ENCODE results near the gene SMIM23.
"Not testable (repeated sequence)": the region's sequence is repeated elsewhere in the genome, so short reads cannot be mapped to it uniquely, and the experiment has no call there.

The SMIM23 gene

GRCh38 chr5:171774418-171774817 lies 11.2 kb upstream of the SMIM23 start:
- no peak for DNase-seq

GRCh38 chr5:171776213-171776612 lies 9.4 kb upstream of the SMIM23 start:
- DNase-seq = no peak

DNA sequence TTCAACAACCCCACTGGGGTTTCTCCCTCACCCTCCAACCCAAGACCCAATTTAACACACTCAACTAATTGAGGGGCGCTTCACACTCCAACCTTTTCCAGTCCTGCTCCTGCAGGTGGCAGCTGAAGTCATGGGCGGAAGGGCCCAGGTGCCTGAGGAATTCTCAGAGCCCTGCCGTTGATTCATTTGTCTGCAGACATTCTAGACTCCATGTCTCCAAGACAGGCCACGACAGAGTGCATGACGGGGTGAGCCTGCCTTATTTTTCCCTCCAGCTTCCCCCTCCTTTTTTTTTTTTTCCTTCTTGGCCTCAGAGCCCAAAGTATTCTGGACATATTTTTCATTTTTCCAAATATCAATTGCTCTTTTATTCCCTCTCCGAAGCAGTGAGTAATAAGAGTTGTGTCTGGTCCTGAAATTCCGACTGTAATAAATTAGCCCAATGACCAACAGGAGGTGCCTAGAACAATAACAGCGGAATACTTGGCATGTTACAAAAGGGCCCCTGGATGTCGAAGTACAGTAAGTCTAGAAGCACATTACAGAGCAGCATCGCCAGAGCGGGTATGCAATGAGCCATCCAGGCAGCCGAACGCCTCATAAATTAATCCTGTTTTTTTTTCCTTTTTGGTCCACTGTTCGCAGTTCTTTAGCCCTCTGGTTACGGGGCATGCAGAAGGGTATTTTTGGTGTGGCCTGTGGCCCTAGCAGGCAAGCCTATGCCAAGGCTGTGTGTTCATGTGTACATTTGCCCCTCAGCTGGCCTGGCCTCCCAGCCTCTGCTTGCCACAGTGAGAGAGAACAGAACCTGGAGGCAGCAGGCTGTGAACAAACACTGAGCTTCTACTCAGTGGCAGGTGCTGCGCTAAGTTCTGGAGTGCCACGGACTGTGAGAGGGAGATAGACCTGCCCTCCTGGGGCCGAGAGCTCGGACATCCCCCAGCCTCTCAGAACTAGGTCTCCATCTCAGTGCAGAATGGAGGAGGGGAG lies 8.6 kb upstream of the SMIM23 start:
- DNase-seq = no peak

GRCh38 chr5:171781744-171782143 lies 3.9 kb upstream of the SMIM23 start:
- DNase-seq = not testable (repeated sequence)

DNA sequence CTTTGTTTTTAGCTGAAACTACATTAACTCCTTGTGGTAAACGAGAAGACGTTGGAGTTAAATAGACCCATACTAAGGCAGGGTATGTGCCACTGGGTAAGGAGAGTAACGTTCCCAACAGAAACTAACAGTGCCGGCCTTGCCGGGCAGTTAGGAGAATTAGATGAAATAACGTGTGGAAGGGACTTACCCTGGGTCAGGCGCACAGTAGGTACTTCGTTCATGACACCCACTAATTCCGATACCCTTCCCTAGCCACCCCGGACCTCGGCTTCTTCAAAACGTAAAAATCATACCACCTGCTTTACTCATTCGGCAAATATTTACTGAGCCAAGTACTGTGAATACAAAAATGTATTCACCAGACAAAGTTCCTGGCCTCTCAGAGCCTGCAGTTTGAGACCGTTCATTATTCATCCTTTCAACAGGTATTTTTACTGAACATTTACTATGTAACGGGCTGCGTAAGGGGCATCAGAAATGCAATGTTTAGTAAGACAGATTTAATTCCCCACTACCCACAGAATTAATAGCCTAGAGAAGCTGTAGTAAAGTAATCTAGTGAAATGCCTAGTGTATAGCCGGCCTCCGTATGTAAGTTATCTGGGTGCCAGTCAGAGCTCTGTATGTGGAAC lies 3.2 kb upstream of the SMIM23 start:
- no peak for DNase-seq

- no peak for DNase-seq
These were observed 2.6 kb upstream of the SMIM23 start for GRCh38 chr5:171783051-171783450.

DNA sequence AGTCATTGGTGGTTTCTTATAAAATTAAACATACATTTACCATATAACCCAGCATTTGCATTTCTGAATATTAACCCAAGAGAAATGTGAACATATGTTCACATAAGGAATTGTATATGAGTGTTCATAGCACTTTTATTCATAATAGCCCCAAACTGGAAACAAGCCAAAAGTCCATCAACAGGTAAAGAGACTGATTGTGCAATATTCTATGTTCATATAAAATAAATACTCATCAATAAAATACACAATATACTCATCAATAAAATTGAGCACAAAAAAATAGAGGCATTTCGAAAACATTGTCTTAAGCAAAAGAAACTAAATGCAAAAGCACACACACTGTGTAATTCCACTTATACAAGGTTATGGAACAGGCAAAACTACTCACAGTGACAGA lies 3.7 kb downstream of the SMIM23 start:
- DNase-seq = no peak

GRCh38 chr5:171790408-171790807 lies 4.8 kb downstream of the SMIM23 start:
- DNase-seq = no peak

DNA sequence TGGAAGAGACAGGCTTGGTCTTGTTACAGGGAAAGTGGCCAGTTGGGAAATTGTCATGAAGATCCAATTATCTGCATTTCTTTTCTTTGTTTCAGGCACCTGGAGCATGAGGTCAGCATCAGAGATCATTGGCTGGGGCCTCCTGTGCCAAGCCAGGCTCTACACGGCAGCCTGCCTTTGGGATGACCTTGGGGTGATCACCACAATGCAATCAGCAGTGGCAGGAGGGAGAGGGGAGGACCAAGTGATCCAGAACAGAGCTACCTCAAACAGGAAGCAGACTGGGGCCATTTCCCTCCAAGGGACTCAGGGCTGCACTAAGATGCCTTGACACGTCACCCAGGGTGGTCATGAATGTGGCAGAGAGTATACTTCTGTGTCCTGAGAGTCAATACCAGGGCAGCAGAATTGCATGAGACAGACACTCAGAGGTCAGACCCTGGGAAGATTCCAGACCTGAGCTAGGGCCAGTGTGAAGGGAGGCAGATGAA lies 8.9 kb downstream of the SMIM23 start:
- no peak for DNase-seq

GRCh38 chr5:171795381-171795780 lies 9.8 kb downstream of the SMIM23 start:
- no peak for DNase-seq

DNA sequence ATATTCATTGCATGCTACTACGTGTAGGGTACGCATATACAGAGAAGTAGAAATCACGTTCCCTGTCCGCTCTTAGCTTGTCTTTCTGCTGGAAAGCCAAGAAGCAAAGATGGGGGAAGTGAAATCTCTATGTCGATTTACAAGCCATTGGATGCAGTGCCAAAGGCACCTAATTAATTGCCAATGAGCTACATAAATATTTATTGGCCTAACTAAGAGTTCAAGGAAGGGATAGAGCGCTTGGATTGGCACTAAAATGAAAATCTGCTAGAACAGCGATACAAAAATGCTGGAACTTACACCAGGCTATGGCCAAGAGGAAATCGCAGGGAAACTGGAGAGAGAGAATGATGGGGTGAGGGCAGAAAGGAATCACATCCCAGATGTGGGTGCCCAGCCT lies 10.8 kb downstream of the SMIM23 start:
- DNase-seq = no peak

GRCh38 chr5:171797543-171797942 lies 11.9 kb downstream of the SMIM23 start:
- DNase-seq = peak in 1 of 2 donors; percentile 13

DNA sequence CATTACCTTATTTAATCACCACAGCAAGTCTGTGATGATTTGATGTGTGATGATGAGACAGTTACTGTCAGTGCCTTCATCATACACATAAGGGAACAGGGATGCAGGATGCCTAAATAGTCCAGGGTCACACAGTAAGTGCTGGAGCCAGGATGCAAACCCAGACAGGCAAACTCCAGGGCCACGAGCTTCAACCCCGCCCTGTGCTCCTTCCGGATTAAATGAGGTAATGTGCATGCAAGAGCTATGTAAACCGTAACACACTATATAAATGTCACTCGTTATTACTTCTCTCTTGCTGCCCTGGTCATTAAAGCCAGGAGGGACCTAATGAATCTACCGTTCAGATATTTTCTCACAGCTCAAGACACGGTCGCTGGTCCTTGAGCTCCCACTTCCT lies 12.8 kb downstream of the SMIM23 start:
- no peak for DNase-seq

GRCh38 chr5:171801839-171802238 lies 16.2 kb downstream of the SMIM23 start:
- DNase-seq = no peak

- no peak for DNase-seq
These were observed 20.1 kb downstream of the SMIM23 start for GRCh38 chr5:171805746-171806145.

DNA sequence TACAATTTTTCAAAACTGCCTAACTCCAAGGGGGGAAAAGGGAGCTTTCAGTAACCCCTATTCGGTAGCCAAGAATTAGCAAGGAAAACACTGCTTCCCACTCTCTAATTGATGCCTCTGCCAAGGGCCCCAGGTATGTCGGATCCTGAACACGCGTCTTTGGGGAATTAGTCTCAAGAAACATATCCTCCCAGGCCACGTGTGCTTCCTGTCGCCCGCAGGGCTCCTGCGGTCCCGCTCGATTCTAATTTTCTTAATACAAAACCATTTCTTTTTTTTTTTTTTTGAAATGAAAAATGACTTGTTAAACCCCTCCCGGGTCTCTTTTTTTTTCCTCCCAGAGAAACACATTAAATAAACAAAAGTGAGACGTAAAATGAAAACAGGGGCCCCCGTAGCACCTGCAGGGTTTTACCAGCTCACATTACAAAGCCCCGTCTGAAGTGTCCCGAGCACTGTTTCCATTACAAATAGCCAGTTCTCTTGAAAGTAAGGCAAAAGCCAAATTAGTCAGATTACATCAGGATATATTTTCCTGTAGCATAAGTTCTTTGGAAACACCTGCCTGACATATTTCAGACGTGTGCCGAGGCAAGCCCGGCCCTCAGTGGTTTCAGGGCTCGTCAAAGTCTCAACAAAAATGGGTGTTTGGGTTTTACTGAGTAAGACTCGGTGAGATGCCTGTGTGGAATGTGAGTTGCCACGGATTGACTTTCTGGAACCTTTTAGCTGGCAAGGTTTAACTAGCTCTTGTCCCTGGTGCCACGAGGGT lies 21.5 kb downstream of the SMIM23 start:
- DNase-seq = no peak

DNA sequence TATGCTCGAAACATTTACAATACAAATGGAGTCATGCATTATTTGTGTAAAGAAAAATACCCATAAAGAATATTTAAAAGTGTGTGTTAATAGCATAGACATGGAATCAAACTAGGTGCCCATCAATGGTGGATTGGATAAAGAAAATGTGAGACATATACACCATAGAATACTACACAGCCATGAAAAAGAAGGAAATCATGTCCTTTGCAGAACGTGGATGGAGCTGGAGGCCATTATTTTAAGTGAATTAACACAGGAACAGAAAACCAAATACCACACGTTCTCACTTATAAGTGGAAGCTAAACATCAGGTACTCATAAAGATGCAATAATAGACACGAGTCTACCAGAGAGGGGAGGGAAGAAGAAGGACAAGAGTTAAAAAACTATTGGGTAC lies 22.8 kb downstream of the SMIM23 start:
- no peak for DNase-seq

- DNase-seq = no peak
These were observed 23.3 kb downstream of the SMIM23 start for GRCh38 chr5:171808951-171809350.

- no peak for DNase-seq
These were observed 24.6 kb downstream of the SMIM23 start for GRCh38 chr5:171810227-171810626.

- no peak for DNase-seq
These were observed 27.7 kb downstream of the SMIM23 start for GRCh38 chr5:171813270-171813669.

DNA sequence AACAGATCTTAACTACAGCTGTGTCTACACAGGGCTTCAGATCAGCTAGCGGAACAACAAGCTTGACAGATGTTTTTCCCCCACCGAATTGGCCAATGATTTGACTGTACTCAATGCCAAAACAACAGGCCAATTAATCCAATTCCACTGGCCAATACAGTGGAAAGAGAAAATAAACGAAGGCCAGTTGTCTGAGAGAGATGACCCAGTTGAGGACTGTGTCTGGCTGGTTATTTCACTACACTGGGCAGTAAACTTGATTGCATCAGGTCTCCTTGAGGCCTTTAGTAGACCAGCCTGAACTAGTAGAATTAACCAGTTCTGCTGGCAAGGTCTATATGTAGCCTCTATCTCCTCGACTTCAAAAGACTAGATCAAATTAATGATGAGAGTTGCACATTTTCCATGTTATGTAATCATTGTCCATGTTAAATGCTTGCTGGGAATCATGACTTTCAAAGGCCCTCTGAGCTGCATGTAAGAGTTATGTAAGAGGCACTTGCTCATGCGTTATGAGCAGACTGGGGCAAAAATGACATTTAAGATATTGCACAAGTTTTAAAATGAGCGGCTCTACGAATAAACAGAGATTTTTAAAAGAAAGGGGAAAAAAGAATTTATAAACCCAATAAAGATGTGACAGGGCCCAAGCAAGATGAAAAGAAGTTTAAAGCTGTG lies 28.3 kb downstream of the SMIM23 start:
- DNase-seq = no peak

- DNase-seq = no peak
These were observed 31.0 kb downstream of the SMIM23 start for GRCh38 chr5:171816666-171817065.

- no peak for DNase-seq
These were observed 34.9 kb downstream of the SMIM23 start for GRCh38 chr5:171820561-171820960.
